ENCODE results near the gene SLCO1B3.

SLCO1B3 gene

GRCh38 chr12:20963762-20964161, 153.3 kb downstream of the SLCO1B3 start:
- H3K4me3 ChIP-seq (ENCODE audit: insufficient read depth, low read depth, low read length) = no peak overlapping the region
- H3K9me3 ChIP-seq (ENCODE audit: control insufficient read depth, low read length) = no peaks in the 10 kb centered on the region
- no peaks in the 10 kb centered on the region for H3K36me3 ChIP-seq (ENCODE audit: control insufficient read depth, insufficient read depth, low read length)
- H3K27ac ChIP-seq (ENCODE audit: insufficient read depth, low read depth, low read length, poor library complexity, severe bottlenecking) = no peak overlapping the region
- 83 to 100% methylated on average over 2 to 4 of the region's 4 CpGs for WGBS, 2 experiments
- H3K4me1 ChIP-seq (ENCODE audit: control insufficient read depth, insufficient read depth, low read length) = no peaks in the 10 kb centered on the region
- H3K27me3 ChIP-seq (ENCODE audit: control insufficient read depth, insufficient read depth, low read length, poor library complexity, severe bottlenecking) = no peaks in the 10 kb centered on the region
